K562 (cell line): Measurements from ENCODE around the gene BBX. TPM values are rescaled to one million over a fixed set of nuclear protein-coding genes. Genes with fewer than 3 reads are reported as not detected.

Experiments
- ATAC-seq: fragments of 200-7000 bp; cut with Tn5 transposase; 3 replicates; pipeline ENCODE4 v1.9.1; 2020; ENCODE audit warnings: moderate library complexity
- BruUV-seq: library from RNA; stranded (reverse); fragments of 400-500 nt; replicated peaks from 2 replicates; lab custom pipeline; 2021; lab: Mats Ljungman, UMichigan
- CTCF ChIA-PET: fragments of 300-600 bp; formaldehyde crosslinking; extraction: SDS; loops from one replicate; lab custom pipeline; 2021; ENCODE audit warnings: low intra/inter-chr PET ratio; lab: Yijun Ruan, JAX
- POLR2A ChIA-PET: fragments of 300-600, 350-650 bp; sonication (Branson Sonifier 250); formaldehyde crosslinking; extraction: SDS; loops from one replicate; lab custom pipeline; 2021; ENCODE audit warnings: antibody characterized with exemption, inconsistent platforms; lab: Yijun Ruan, JAX
- DNase-seq, 4 experiments: peaks; one replicate each; pipeline versions ENCODE4 v3.0.0 to v3.0.0-alpha.2; 2011 to 2018; ENCODE audit warnings: low spot score in 3 of 4, mixed read lengths in 3 of 4; ENCODE audit errors: extremely low read depth in 1 of 4
- FAIRE-seq: peaks from 2 replicates; lab custom pipeline; 2011; peaks lifted over from hg19 to GRCh38; lab: Jason Lieb, UNC
- H2AFZ ChIP-seq: 2 replicates; pipeline ENCODE4 v1.6.0; 2011; ENCODE audit warnings: low read depth, low read length, control low read depth, inconsistent platforms
- H3K27ac ChIP-seq: fragments of 200-600 bp; 3 replicates; pipeline ENCODE4 v1.8.0; 2011; ENCODE audit warnings: low read depth, mild to moderate bottlenecking, control low read depth, inconsistent platforms, low read length, moderate library complexity, mixed read lengths; ENCODE audit errors: extremely low read depth
- H3K27me3 ChIP-seq, 2 experiments: fragments of 300-600 bp in 1 of 2; 2 replicates in 1 of 2; 3 replicates in 1 of 2; pipeline versions ENCODE4 v1.6.0 to v1.8.0; 2011; ENCODE audit warnings: inconsistent platforms in 2 of 2, low read length in 2 of 2, mild to moderate bottlenecking in 1 of 2, mixed read lengths in 1 of 2, moderate library complexity in 1 of 2; ENCODE audit not compliant: control insufficient read depth in 2 of 2, insufficient read depth in 2 of 2
- H3K36me3 ChIP-seq: fragments of 300-600 bp; 3 replicates; pipeline ENCODE4 v1.8.0; 2011; ENCODE audit warnings: mild to moderate bottlenecking, low read length, inconsistent platforms; ENCODE audit not compliant: control insufficient read depth, insufficient read depth
- H3K4me1 ChIP-seq, 2 experiments: fragments of 200-600 bp in 1 of 2; replicated peaks in 1 of 2; 2 replicates in 1 of 2; 3 replicates in 1 of 2; pipeline versions ENCODE4 v1.5.1 to v1.8.0; 2011; ENCODE audit warnings: inconsistent platforms in 2 of 2, low read length in 2 of 2, mild to moderate bottlenecking in 1 of 2, mixed read lengths in 1 of 2, moderate library complexity in 1 of 2; ENCODE audit not compliant: control insufficient read depth in 2 of 2, insufficient read depth in 2 of 2
- H3K4me2 ChIP-seq: 2 replicates; pipeline ENCODE4 v1.6.1; 2011; ENCODE audit warnings: low read length, control low read depth, inconsistent platforms, mixed read lengths; ENCODE audit not compliant: insufficient read depth
- H3K4me3 ChIP-seq: fragments of 200-600 bp; sonication (generic), shearing (Covaris generic); 2 replicates; pipeline ENCODE4 v1.5.1; 2016; ENCODE audit warnings: control low read depth, inconsistent platforms
- H3K79me2 ChIP-seq: fragments of 200-600 bp; 3 replicates; pipeline ENCODE4 v1.8.0; 2011; ENCODE audit warnings: low read length, inconsistent platforms; ENCODE audit not compliant: control insufficient read depth, insufficient read depth
- H3K9ac ChIP-seq, 2 experiments: 2 replicates each; pipeline versions ENCODE4 v1.6.0 to v1.6.1; 2011; ENCODE audit warnings: low read depth in 2 of 2, low read length in 2 of 2, control low read depth in 1 of 2, inconsistent platforms in 1 of 2, mild to moderate bottlenecking in 1 of 2, mixed read lengths in 1 of 2; ENCODE audit not compliant: insufficient read depth in 1 of 2
- H3K9me1 ChIP-seq: one replicate; pipeline ENCODE4 v1.6.0; 2011; ENCODE audit warnings: inconsistent platforms, mild to moderate bottlenecking, low read length, moderate library complexity; ENCODE audit not compliant: control insufficient read depth, insufficient read depth
- H3K9me3 ChIP-seq: replicated peaks from 2 replicates; pipeline ENCODE4 v1.5.1; 2011; ENCODE audit warnings: low read depth, low read length, inconsistent platforms; ENCODE audit not compliant: control insufficient read depth, insufficient read depth
- H4K20me1 ChIP-seq: replicated peaks from 2 replicates; pipeline ENCODE4 v1.6.1; 2011; ENCODE audit warnings: low read length, inconsistent platforms, mixed read lengths; ENCODE audit not compliant: control insufficient read depth, insufficient read depth
- CCAR2 ChIP-seq: fragments of 200-400 bp; formaldehyde crosslinking; IDR thresholded peaks from 2 replicates; pipeline ENCODE4 v1.6.1; 2017; ENCODE audit warnings: mild to moderate bottlenecking, low read depth, low read length
- DPF2 ChIP-seq: fragments of 450-650 bp; IDR thresholded peaks from 2 replicates; pipeline ENCODE4 v1.6.1; 2016
- FOXP1 ChIP-seq: sonication (generic); formaldehyde crosslinking; IDR thresholded peaks from 2 replicates; pipeline ENCODE4 v1.8.0; 2022; ENCODE audit warnings: mild to moderate bottlenecking, missing genetic modification reagents
- HDGF ChIP-seq: fragments of 450-650 bp; IDR thresholded peaks from 2 replicates; pipeline ENCODE4 v1.6.1; 2016
- POLR2G ChIP-seq: fragments of 200-400 bp; formaldehyde crosslinking; IDR thresholded peaks from 2 replicates; pipeline ENCODE4 v1.6.1; 2017; ENCODE audit warnings: low read depth, mild to moderate bottlenecking, antibody characterized with exemption, low read length, moderate library complexity
- ZNF41 ChIP-seq: fragments of 250-450 bp; sonication (Bioruptor Pico); conservative IDR thresholded peaks from 2 replicates; pipeline ENCODE4 v1.4.0; 2020; ENCODE audit warnings: mild to moderate bottlenecking
- ZNF445 ChIP-seq: fragments of 250-450 bp; sonication (Bioruptor Pico); IDR thresholded peaks from 2 replicates; pipeline ENCODE4 v1.4.0; 2020; ENCODE audit warnings: low read depth, mild to moderate bottlenecking, moderate library complexity
- ZNF778 ChIP-seq: fragments of 450-650 bp; formaldehyde crosslinking; IDR thresholded peaks from 2 replicates; pipeline ENCODE4 v1.4.0; 2020; ENCODE audit warnings: mild to moderate bottlenecking, moderate library complexity
- WGBS: fragments of 100-300 bp; shearing (Covaris generic); methylation state at CpG from one replicate; pipeline ENCODE4 v1.1.6; 2016; ENCODE audit warnings: low coverage, mixed read lengths; ENCODE audit not compliant: insufficient coverage; ENCODE audit errors: missing lambda C conversion rate; 5-methylcytosine and 5-hydroxymethylcytosine counted together
- in situ Hi-C: fragments of 300-500 bp; cut with MboI; formaldehyde crosslinking; loops from 4 replicates; pipeline ENCODE4 v1.15.0; 2018; ENCODE audit warnings: inconsistent platforms, mixed read lengths
- intact Hi-C: fragments of 100-400 bp; cut with micrococcal nuclease; formaldehyde crosslinking; loops from 2 replicates; pipeline ENCODE4 v1.14.2; 2022
- polyA plus RNA-seq, 8 experiments: library from polyadenylated mRNA; depleted of rRNA in 4 of 8; stranded (reverse) in 5 of 8; unstranded in 3 of 8; fragments of >200 nt; fragmentation: Nextera tagmentation in 2 of 8; fragmentation: Illumina TruSeq in 1 of 8; extraction: Ambion mirVana in 2 of 8; extraction: Trizol in 1 of 8; gene quantifications; 2 replicates each; pipeline versions ENCODE4 v1.2.1 to v1.2.3, GENCODE V29; 2011 to 2014; ENCODE audit warnings: inconsistent platforms in 1 of 8, missing spikeins in 1 of 8
- total RNA-seq, 7 experiments: library from RNA; depleted of rRNA in 6 of 7; stranded (reverse); fragments of >200 nt in 6 of 7; fragmentation: Illumina TruSeq in 2 of 7; extraction: Trizol in 2 of 7; gene quantifications; 2 replicates each; pipeline versions ENCODE4 v1.2.1 to v1.2.3, GENCODE V29; 2011 to 2021; ENCODE audit warnings: low replicate concordance in 1 of 7
- TF ChIP-seq, protein P1 (sequence below), 2 experiments: IDR thresholded peaks in 1 of 2; conservative IDR thresholded peaks in 1 of 2; 2 replicates each; pipeline ENCODE4 v1.6.1; 2016; ENCODE audit warnings: low read depth in 2 of 2, mild to moderate bottlenecking in 1 of 2, missing compliant biosample characterization in 1 of 2, missing genetic modification characterization in 1 of 2, moderate library complexity in 1 of 2
- TF ChIP-seq, protein P2 (sequence below): fragments of 250-450 bp; sonication (Bioruptor Pico); IDR thresholded peaks from 2 replicates; pipeline ENCODE4 v1.5.0; 2021; ENCODE audit warnings: mild to moderate bottlenecking, moderate library complexity

BBX gene
- total and polyA plus RNA-seq, 9 of the 15 experiments (the other 6 are each of a cell fraction or from before 2014, with no cell fraction given) = 4.9 to 19.5 (median 11.8) TPM

DNA sequence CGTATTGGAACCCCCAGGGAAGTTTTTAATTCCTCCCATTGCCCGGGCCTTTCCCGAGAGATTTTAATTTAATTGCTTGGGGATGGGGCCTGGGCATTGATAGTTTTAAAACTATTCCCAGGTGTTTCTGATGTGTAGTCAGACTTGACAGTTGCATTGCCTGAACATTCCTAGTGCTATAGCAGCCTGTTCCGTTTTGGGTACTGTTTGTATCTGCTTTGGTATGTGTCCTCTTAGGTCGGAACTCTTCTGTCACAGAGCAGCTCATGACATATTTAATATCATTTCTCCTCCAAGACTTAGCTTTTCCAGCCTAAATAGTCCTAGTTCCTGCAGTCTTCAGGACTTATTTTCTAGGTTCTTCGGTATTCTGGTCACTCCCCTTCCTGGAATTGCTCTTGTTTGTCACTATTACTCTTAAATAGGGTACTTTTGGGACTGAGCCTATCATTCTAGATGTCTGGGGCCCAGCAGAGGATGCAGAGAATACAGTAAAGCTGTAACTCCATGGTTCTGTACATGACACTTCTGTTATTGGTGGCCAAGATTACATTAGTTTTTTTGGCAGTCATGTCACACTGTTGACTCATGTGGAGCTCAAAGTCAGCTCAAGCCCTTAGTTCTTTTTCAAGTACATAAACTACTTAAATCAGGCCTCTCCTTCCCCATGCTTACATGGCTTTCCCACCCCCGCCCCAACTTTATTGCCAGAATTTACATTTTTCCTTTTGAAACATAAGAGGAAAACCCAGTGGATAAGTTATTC lies 81.5 kb downstream of the BBX start:
- Histone ChIP-seq H3K27me3 (no peaks in the 10 kb centered on the region), H3K9me1 (no peaks in the 10 kb centered on the region), H3K27ac (no peak overlapping the region), H4K20me1 (no peaks in the 10 kb centered on the region; the same call in 1 of the 2 replicates), H3K4me2 (no peak overlapping the region), H3K36me3 (no peaks in the 10 kb centered on the region), H3K9ac (no peak overlapping the region), H3K4me1 (no peaks in the 10 kb centered on the region), H3K4me3 (no peak overlapping the region), H3K9me3 (no peaks in the 10 kb centered on the region), H3K79me2 (no peaks in the 10 kb centered on the region), H2AFZ (no peak overlapping the region)
- TF ChIP-seq ZNF778 (CRISPR knock-in tag) (no peak), ZNF445 (no peak), HDGF (no peak), DPF2 (no peak), CCAR2 (no peak), POLR2G (no peak), FOXP1 (CRISPR knock-in tag) (no peak), ZNF41 (CRISPR knock-in tag) (no peak)
- TF ChIP-seq, protein P1, sequence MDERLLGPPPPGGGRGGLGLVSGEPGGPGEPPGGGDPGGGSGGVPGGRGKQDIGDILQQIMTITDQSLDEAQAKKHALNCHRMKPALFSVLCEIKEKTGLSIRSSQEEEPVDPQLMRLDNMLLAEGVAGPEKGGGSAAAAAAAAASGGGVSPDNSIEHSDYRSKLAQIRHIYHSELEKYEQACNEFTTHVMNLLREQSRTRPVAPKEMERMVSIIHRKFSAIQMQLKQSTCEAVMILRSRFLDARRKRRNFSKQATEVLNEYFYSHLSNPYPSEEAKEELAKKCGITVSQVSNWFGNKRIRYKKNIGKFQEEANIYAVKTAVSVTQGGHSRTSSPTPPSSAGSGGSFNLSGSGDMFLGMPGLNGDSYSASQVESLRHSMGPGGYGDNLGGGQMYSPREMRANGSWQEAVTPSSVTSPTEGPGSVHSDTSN (CRISPR knock-in tag; IDR thresholded peaks at IDR 0.05; ENCODE audit: low read depth) = no peak
- TF ChIP-seq, protein P1 (tag; conservative IDR thresholded peaks at IDR 0.05; ENCODE audit: low read depth) = no peak
- TF ChIP-seq, protein P2, sequence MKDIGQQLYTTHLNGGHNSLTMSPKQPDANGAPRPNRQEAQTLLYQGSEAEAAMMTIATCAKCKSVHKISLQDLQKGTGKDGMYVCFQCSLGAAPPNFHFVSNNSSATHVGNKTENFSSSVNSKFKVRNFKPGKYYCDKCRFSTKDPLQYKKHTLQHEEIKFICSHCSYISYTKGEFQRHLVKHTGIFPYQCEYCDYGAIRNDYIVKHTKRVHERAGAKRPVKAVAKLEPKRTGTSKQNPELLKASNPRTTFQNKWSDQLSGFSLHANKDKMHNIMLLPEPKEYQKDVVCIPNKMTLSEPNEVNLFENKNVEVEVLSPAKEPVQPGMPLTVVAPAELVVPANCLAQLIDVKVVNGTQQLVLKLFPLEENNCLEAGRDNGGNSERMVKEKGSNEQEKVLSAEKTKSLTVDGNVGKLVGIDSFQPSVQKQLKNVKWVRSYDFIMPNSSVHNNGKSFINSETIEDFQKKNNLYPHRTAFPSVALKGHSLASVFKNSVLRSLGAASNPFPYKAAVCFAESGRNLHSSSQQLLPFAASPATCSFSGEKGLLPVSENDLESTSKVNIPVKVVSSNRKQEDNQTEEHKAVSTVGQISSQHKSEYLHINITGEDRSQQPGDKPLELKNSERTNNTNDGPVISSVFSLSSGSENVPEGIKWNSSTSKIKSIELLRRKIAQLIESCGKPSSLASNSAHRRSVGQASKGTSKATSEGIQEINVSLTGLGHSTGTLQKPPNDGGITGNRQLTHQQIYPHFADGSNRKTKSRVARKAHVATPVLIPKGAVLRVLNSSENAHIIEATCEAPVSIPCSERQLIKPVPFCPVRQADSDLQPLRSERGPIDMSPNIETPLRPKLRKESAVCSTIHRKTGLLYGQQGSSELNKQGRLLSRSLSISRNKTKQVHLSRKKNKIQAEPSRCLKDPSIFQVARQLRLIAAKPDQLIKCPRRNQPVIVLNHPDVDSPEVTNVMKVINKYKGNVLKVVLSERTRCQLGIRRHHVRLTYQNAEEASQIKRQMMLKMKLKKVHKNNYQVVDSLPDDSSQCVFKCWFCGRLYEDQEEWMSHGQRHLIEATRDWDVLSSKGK (CRISPR knock-in tag) = no peak
- 36% methylated on average over 7 of the region's 7 CpGs for WGBS
- DNase-seq (no peak), ATAC-seq (no peak), FAIRE-seq (no peak)
- BruUV-seq = no TSS peak
- intact Hi-C loops = no loop called here
- ChIA-PET POLR2A (no interaction called here), CTCF (no interaction called here)
- in situ Hi-C loops = no loop called here
